ENCODE measurements around the gene SLC7A7. TPM values are rescaled to one million over a fixed set of nuclear protein-coding genes. Genes with fewer than 3 reads are reported as not detected.

SLC7A7 gene
- total and polyA plus RNA-seq, 9 of the 15 experiments (the other 6 are each of a cell fraction or from before 2014, with no cell fraction given): 0.07 to 0.68 (median 0.41) TPM

DNA sequence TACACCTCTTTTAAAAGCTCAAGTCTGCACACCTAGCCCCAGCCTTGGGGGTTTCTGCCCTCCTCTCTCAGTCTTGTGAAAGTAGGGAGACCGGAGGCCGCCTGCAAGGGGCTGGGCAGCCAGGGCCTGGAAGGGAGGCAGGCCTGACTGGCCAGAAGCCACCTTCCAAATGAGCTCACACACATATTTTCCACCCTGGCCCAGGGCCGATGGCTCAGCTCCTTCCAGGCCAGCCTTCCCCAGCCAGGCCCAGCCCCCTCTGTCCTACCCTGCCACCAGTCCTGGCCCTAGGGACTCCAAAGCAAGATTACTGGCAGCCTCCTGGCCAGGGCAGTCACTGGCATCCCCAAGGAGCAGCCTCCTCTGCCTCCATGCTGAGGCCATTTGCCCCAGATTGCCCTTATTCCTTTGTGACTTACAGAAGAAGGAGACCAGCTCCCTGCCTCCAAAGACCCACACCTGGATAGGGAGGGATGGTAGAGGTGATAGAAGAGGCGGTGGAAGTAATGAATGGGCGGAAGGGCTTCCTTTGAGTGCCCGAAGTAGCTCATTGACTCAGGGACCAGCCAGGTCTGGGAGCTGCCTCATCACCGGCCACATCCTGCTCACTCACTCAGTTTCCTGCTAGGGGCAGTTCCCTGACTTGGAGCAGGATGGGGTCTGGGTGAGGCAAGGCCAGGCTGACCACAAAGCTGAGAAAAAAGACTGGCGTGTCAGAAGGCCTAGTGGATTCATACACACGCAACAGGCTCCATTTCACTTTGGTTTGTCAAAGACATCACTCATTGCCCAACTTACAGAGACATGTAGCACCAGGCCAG is 35.9 kb upstream of the SLC7A7 start:
- no peaks in the 10 kb centered on the region for H4K20me1 ChIP-seq (replicated peaks; ENCODE audit: control insufficient read depth, insufficient read depth, low read length)
- ChIA-PET POLR2A (interaction anchor here (0.6 to 1.9 kb wide), 5 partner anchors 12 to 104 kb away, joined by 4 to 9 read pairs (median 4); partner anchors contain the start of gene OXA1L), CTCF (ENCODE audit: low intra/inter-chr PET ratio) (interaction anchor here (0.6 to 4.3 kb wide), 6 partner anchors 9 to 293 kb away, joined by 3 to 68 read pairs (median 24); no protein-coding TSS in a partner anchor)
- H3K79me2 ChIP-seq (ENCODE audit: control insufficient read depth, insufficient read depth, low read length): no peaks in the 10 kb centered on the region
- no peak for DNase-seq (ENCODE audit: extremely low read depth in 1 of 4, low spot score in 3 of 4)
- intact Hi-C loops (cut with micrococcal nuclease) (no loop called here), in situ Hi-C loops (cut with MboI) (no loop called here)
- no peaks in the 10 kb centered on the region for H3K27me3 ChIP-seq (ENCODE audit: control insufficient read depth in 2 of 2, insufficient read depth in 2 of 2, low read length in 2 of 2)
- H2AFZ ChIP-seq (ENCODE audit: low read depth, low read length): no peak overlapping the region
- 0 out of 4 replicates have a peak overlapping the region, but pooled peaks of 1 of the 2 experiments have one; percentile 43 for H3K9ac ChIP-seq (ENCODE audit: insufficient read depth in 1 of 2, low read depth in 2 of 2, low read length in 2 of 2)
- H3K4me3 ChIP-seq: no peak overlapping the region
- H3K4me1 ChIP-seq (replicated peaks in 1 of 2; ENCODE audit: control insufficient read depth in 2 of 2, insufficient read depth in 2 of 2, low read length in 2 of 2): peaks cover 5 to 31% of the 10 kb centered on the region in 2 experiments; a peak in 3 of 5 replicates
- FAIRE-seq: no peak
- ATAC-seq: no peak
- WGBS (ENCODE audit: insufficient coverage, low coverage, missing lambda C conversion rate): 72% methylated on average over 8 of the region's 9 CpGs
- BruUV-seq (replicated peaks): no TSS peak
- H3K9me3 ChIP-seq (replicated peaks; ENCODE audit: control insufficient read depth, insufficient read depth, low read depth, low read length): no peaks in the 10 kb centered on the region
- TF ChIP-seq NFRKB (IDR thresholded peaks at IDR 0.05; ENCODE audit: low read depth): no peak
- no peak for TF ChIP-seq GTF2A2 (tag; IDR thresholded peaks at IDR 0.05)
- TF ChIP-seq CCNT2 (IDR thresholded peaks at IDR 0.05; ENCODE audit: borderline replicate concordance, extremely low read depth, insufficient read length, low read depth, low read length): no peak
- TF ChIP-seq TCFL5 (CRISPR knock-in tag; conservative IDR thresholded peaks at IDR 0.05): no peak
- TF ChIP-seq HSF4 (CRISPR knock-in tag; IDR thresholded peaks at IDR 0.05; ENCODE audit: borderline replicate concordance): no peak
- TF ChIP-seq, protein P1, sequence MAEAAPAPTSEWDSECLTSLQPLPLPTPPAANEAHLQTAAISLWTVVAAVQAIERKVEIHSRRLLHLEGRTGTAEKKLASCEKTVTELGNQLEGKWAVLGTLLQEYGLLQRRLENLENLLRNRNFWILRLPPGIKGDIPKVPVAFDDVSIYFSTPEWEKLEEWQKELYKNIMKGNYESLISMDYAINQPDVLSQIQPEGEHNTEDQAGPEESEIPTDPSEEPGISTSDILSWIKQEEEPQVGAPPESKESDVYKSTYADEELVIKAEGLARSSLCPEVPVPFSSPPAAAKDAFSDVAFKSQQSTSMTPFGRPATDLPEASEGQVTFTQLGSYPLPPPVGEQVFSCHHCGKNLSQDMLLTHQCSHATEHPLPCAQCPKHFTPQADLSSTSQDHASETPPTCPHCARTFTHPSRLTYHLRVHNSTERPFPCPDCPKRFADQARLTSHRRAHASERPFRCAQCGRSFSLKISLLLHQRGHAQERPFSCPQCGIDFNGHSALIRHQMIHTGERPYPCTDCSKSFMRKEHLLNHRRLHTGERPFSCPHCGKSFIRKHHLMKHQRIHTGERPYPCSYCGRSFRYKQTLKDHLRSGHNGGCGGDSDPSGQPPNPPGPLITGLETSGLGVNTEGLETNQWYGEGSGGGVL (CRISPR knock-in tag; IDR thresholded peaks at IDR 0.05): no peak
- TF ChIP-seq CREM (IDR thresholded peaks at IDR 0.05; ENCODE audit: low read depth): no peak
- TF ChIP-seq, protein P2, sequence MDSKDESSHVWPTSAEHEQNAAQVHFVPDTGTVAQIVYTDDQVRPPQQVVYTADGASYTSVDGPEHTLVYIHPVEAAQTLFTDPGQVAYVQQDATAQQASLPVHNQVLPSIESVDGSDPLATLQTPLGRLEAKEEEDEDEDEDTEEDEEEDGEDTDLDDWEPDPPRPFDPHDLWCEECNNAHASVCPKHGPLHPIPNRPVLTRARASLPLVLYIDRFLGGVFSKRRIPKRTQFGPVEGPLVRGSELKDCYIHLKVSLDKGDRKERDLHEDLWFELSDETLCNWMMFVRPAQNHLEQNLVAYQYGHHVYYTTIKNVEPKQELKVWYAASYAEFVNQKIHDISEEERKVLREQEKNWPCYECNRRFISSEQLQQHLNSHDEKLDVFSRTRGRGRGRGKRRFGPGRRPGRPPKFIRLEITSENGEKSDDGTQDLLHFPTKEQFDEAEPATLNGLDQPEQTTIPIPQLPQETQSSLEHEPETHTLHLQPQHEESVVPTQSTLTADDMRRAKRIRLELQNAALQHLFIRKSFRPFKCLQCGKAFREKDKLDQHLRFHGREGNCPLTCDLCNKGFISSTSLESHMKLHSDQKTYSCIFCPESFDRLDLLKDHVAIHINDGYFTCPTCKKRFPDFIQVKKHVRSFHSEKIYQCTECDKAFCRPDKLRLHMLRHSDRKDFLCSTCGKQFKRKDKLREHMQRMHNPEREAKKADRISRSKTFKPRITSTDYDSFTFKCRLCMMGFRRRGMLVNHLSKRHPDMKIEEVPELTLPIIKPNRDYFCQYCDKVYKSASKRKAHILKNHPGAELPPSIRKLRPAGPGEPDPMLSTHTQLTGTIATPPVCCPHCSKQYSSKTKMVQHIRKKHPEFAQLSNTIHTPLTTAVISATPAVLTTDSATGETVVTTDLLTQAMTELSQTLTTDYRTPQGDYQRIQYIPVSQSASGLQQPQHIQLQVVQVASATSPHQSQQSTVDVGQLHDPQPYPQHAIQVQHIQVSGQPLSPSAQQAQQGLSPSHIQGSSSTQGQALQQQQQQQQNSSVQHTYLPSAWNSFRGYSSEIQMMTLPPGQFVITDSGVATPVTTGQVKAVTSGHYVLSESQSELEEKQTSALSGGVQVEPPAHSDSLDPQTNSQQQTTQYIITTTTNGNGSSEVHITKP (IDR thresholded peaks at IDR 0.05; ENCODE audit: partially characterized antibody): no peak
- TF ChIP-seq TAF15 (IDR thresholded peaks at IDR 0.05; ENCODE audit: low read depth, low read length): no peak
- TF ChIP-seq, protein P3, sequence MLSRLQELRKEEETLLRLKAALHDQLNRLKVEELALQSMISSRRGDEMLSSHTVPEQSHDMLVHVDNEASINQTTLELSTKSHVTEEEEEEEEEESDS (CRISPR knock-in tag; IDR thresholded peaks at IDR 0.05): no peak
- no peaks in the 10 kb centered on the region for H3K9me1 ChIP-seq (ENCODE audit: control insufficient read depth, insufficient read depth, low read length)
- no peaks in the 10 kb centered on the region for H3K36me3 ChIP-seq (ENCODE audit: control insufficient read depth, insufficient read depth, low read length)
- H3K4me2 ChIP-seq (ENCODE audit: insufficient read depth, low read length): no peak overlapping the region
- no peak overlapping the region for H3K27ac ChIP-seq (ENCODE audit: extremely low read depth, low read depth, low read length)
